Colon (tissue), 2 donors: ENCODE data around the gene IFITM2.
"Not testable (repeated sequence)": the region's sequence is repeated elsewhere in the genome, so short reads cannot be mapped to it uniquely, and the experiment has no call there.

Experiments used
- FAIRE-seq: peaks from 2 replicates; lab custom pipeline; 2012; peaks lifted over from hg19 to GRCh38; lab: Jason Lieb, UNC
- donor health status: control.
- donor health status: control.

IFITM2 gene

DNA sequence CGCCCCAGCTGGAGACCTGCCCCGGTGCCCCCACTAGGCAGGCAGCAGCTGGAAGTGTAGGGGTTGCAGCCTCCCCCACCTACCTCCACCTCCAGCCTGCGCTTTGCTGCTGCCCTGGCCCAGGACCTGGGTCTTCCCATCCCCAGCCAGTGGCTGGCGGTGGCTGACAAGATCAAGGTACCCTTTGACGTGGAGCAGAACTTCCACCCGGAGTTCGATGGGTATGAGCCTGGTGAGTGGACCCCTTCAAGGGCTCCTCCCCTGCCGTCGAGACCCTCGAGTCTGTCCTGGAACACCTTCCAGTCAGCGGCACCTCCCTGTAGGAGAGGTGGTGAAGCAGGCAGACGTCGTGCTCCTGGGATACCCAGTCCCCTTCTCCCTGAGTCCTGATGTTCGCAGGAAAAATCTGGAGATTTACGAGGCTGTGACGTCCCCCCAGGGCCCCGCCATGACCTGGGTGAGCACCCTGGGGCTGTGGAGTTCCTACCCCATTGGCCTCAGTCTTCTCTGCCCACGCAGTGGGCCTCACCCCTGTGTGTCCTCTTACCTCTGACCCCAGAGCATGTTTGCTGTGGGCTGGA is 14.3 kb upstream of the IFITM2 start:
- no peak for FAIRE-seq

DNA sequence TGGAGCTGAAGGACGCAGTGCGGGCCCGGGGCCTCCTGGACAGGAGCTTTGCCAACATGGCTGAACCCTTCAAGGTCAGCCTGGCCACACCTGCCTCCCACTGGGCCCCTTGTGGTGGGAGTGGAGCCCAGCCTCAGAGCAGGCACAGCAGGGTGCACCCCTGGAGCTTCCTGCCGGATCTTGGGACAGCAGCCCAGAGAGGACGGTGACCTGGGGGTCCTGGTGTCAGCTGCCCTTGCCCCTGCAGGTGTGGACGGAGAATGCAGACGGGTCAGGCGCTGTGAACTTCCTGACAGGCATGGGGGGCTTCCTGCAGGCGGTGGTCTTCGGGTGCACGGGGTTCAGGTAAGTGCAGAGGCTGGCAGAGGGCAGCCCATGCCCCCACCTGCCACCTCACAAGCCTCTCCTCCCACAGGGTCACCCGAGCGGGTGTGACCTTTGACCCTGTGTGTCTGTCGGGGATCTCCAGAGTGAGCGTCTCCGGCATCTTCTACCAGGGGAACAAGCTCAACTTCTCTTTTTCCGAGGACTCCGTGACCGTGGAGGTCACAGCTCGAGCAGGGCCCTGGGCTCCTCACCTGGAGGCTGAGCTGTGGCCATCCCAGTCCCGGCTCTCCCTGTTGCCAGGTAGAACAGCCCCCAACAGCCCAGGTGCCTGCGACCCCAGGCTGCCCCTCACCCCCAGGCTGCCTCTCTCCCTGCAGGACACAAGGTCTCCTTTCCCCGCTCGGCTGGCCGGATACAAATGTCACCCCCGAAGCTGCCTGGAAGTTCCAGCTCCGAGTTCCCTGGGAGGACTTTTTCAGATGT is 13.6 kb upstream of the IFITM2 start:
- FAIRE-seq, result no peak

DNA sequence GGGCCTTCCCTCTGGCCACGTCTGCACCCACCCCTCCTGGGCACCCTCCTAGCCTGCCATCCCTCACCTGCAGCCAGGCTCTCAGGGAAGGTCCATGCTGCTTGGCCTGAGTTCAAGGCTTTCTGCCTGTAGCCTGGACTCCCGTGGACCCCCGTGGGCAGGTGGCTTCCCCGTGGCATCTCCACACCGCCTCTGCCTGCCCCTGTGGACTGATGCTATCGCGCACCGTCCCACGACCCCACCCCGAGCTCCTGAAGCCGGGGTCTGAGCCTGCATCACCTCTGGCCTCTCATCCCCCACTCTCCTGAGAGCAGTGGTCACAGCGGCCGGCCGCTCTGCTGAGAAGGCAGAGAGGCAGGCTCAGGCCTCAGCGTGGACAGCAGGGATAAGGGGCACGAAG is 12.8 kb upstream of the IFITM2 start:
- FAIRE-seq, result no peak

DNA sequence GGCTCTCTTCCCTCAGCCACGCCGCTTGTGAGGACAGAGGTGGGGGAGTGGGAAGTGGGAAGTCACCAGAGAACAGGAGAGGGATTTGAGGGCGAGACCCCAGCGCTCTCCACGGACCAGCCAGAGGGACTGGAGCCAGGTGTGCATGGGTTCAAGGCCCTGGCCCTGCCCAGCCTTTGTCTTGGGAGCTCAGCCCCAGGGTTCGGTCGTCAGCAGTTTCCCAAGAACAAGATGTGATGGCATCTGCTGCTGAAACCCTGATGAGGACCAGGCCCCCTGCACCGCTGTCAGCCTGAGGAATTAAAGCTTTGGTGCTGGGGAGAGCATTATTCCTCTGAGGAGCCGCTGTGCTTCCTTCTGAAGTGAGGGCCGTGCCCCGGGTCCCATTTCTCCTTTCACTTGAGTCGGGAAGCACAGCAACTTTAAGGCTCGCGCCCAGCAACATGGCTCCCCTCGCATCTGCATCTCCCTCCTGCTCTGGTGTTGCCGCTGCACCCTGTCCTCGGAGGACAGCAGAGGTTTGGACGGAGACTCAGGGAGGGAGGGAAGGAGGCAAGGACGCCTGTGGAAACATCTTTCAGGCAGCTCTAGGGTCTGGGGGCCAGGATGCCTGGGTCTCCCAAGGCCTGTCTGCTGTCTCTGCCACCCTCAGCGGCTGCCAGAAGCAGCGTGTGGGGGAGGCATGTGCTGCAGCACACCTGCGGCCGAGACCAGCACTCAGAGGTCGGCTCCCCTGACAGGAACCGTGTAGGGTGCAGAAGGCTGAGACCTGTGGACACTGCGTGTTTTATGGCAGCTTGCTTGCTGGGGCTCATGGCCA is 12.1 kb upstream of the IFITM2 start:
- no peak for FAIRE-seq

DNA sequence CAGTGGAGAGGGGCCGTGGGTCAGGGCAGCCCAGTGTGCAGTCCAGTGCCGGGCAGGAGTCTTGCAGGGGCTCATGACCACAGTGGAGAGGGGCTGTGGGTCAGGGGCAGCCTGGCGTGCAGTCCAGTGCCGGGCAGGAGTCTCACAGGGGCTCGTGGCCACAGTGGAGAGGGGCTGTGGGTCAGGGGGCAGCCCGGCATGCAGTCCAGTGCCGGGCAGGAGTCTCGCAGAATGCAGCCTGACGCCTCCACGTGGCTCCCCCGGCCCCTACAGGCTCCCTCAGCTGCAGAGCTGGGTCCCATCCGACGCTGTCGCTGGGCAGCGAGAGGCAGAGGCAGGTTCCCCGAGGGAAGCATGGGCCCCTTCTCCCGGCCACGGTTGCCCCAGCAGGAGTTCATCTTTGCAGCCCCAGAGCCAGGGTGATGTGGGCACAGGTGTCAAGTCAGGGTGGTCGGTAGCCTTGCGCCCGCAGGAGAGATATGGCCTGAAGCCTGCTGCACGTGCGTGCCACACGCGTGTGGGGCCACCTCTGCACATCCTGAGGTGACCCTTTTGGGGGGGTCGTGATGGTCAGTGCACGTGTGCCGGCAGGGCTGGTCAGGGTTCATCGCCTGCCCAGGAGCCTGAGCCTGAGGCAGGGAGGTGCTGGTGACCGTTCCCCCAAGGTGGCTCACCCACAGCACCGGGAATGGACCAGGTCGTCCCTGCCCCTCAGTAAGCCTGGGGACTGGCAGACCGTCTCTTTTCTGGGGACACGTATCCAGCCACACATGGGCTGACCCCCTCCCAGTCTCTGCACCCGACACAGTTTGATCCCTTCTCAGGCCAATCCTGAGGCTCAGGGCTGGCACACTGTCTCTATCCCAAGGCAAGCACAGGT is 11.2 kb upstream of the IFITM2 start:
- no peak for FAIRE-seq

DNA sequence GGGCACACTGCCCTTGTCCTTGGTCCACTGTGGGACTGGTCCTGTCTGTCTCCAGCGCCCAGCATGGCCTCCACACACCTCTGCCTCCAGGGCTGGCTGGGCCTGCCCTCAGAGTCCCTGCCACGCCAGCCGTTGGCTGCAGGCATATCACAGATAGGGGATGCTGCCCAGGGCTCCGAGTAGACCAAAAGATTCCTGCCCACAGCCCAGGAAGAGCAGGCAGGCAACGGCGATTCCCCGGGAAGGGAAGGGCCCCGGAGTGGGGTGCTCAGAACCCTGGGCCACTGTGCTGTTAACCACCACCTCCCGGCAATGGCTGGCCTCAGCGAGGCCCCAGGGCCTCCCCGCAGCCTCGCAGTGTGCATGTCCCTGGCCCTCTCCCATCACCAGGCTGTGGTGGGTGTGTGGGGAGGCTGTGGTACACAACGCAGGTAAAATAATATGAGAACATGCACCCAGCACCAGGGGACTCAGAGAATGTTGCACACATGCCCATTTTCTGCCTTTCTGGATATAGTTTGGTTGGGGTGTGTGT is 10.5 kb upstream of the IFITM2 start:
- no peak for FAIRE-seq

DNA sequence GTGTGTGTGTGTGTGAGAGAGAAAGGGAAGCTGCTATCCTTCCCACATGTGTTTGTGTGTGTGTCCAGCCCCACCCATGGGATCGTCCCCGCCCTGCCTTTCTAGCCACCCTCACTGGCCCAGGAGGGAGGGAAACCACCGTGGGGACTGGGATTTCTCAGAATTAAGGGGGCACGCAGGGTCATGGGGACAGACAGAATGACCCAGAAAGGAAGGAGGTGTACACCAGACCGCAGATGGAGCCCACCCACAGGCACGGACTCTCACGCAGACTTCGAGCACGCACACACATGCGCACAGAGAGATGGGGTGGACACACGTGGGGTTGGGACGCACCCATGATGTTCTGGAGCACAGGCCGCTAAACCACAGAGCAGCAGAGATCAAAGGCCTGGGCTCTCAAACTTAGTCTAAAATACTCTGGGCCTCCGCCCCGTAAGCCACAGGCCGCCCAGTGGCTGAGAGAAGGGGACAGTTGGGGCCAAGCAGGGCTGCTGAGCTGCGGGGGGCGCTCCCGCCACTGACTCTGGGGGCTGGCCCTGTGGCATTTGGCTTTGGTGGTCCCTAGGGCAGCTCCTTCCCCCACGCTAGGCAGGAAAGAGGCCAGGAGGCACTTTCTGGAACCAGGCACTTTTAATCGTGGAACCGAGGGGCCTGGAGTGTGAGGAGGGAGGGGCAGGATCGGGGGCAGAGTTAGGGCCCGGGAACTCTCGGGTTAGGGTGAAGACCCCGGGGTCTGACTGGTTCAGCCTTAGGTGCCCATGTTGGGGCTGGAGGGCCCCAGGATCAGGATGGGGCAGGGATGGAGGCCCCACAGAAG is 9.8 kb upstream of the IFITM2 start:
- no peak for FAIRE-seq

DNA sequence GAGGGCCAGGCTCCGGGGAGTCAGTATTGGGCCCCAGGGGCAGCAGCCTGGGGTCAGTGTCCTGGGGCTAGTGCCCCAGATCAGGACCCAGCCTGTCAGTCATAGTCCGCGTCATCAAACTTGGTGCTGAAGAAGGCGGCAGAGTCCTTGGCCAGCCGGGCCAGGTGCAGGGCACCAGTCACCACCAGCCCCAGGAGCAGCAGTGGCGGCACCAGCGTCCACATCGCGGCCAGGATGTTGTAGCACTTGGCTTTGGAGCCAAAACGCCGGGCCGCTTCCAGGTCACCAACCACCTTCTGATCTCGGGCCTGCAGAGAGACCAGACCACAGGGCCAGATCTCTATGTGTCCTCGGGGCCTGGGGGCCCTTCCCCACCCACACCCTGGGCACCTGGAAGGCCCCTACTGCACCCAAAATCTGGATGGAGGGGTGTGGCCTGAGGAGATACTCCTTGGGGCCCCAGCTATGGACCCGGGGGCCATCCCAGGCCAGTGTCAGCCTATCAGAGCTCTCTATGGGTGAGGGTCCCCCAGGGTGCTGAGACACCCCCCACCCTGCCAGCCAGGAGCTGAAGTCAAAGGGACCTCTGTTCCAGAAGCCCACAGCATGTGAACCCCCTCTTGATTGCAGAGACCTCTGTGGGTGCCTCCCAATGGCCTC is 9.1 kb upstream of the IFITM2 start:
- FAIRE-seq, result no peak

DNA sequence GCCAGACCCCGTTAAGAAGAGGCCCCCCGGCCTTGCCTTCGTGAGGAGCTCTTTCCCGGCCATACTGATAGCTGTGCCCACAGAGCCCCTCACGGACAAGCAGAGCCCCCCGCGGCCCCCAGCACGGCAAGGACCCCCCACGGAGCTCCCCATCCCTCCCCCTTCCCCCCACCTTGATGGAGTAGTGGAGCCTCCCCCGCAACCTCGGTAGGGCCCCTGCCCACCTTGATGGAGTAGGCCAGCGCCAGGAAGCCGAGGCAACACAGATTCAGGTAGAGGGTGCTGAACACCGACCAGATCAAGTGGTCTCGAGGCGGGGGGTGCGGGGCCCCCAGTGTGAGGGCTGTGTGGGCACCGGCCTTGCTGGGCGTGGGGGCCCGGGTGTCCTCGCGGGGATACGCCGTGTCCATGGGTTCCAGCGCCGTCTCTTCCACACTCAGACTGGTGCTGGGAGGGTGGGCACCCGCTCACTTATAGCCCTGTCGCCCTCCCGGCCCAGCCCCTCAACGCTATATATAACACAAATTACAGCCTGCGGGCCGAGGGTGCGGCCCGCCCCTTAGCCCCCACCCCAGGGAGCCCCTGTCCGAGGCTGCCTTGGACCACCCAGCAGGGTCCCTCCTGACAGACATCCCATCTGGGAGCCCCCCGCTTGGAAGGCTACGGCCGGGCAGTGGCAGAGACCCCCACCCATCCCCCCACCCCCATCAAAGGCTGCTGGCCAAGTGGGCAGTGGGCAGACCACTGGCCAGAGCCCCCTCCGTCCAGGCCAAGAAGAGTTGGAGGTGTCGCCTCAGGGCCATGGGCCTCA is 8.3 kb upstream of the IFITM2 start, which contains the start of gene IFITM5:
IFITM5 (minus strand) TSS at position 446 of the 811 bp plus-strand sequence; CDS start at position 410, 36 bp downstream.
- FAIRE-seq, result no peak

DNA sequence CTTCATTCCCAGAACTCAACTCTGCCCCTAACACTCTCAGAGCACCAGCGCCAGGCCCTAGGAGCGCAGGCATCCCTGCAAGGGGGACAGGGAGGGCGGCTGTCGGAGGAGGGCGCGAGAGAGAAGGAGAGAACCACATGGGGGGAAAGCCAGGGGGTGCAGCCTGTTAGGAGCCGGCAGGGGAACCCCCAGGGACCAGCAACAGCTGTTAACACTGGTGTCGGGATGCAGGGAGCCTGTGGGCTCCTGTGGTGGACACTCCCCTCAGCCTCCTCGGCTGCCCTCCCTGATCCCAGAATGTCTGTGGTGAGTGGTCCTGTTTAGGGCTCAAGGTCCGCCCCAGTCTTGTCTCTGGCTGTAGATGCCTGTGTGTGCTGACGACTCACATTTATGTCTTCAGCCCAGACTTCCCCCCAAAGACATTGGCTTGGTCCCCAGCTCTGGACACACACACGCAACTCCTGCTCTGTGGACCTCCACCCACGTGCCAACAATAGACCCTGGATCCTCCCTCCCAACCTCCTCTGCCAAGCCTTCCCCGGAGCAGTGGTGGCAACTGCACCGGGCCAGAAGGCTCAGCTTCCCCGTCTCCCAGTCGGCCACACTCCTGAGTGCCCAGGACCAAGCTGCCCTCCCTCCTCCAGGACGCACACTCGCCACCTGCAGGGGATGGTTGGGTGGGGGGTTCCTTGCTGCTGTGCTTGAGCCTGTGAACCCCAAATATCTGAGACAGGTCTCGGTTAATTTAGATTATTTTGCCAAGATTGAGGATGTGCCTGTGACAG is 7.5 kb upstream of the IFITM2 start:
- no peak for FAIRE-seq

DNA sequence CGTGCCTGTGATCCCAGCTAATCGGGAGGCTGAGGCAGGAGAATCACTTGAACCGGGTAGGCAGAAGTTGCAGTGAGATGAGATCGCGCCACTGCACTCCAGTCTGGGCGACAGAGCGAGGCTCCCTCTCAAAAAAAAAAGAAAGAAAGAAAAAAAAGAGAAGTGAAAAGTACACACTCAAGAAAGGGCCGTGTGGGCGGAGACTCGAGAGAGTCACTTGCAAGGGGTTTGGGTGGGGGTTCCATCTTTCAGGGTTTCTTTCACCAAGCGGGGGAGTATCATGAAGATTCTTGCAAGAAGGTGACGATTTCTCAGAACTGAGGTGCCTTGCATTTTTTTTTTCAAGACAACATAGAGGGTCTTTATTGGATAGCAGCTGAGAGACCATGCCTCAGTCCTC is 4.3 kb upstream of the IFITM2 start:
- no peak for FAIRE-seq

DNA sequence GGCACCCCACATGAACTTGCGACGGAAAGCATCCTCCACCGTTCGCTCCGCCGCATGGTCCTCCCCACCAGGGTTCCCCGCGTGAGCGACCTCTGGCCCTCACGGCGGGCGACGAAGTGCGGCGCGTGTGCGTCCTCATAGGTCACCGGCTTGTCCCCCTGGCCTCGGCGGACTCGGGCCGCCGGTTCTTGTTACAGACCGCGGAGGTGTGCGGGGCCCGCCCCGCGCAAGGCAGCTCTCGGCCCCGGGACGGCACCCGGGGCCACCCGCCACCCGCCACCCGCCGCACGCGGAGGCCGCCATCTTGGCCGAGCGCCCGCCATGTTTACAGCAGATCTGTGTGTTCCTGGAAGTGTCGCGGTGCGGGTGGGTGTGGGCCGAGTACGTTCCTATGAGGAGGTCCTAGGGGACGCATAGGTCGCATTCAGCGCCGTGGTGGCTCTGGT is 3.5 kb upstream of the IFITM2 start:
- FAIRE-seq, result no peak

DNA sequence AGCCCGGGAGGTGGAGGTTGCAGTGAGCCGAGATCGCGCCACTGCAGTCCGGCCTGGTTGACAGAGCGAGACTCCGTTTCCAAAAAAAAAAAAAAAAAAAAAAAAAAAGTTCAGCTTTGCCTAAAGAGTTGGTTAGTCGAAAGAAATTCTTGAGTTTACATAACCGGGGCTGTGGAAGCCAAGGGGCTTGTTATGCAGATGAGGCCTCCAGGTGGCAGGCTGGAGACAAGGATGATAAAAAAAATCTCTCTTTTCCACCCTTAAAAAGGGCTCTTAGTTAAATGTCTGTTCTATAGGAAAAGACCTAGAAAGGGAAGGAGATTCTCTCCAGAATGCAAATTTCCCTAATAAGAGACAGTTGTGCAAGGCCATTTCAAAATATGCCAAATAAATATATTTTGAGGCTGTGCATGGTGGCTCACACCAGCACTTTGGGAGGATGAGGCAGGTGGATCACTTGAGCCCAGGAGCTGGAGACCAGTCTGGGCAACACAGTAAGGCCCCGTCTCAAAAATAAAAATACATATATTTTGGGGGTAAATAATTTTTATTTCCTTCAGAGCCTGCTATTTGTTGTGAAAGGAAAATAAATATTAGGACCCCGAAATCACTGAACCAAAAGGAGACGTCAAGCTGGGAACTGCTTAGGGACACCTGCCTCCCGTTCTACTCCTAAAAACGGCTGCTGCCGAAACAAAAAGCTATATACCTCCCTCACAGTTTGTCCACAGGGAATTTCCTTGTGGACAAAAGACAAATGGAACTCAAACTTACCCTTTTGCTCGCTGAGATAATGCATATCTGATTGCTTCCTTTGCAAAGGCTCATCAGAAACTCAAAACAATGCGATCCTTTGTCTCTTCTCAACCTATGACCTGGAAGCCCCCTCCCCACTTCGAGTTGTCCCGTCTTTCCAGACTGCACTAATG is 2.4 kb upstream of the IFITM2 start:
- FAIRE-seq, result no peak

DNA sequence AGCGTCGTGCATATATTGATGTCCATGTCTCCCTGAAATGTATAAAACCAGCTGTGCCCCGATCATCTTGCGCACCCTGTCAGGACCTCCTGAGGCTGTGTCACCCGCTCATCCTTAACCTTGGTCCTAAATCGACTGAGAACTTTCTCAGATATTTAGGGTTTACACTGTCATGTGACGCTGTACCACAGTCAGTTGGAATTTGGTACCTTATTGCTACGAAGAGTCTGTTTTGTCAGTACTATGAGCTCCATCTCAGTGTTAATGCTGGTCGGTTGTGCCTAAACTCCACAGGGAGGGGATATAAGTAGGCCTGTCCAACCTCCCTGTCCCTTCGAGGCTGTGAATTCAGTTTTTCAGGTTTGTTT is 1.8 kb upstream of the IFITM2 start:
- no peak for FAIRE-seq

DNA sequence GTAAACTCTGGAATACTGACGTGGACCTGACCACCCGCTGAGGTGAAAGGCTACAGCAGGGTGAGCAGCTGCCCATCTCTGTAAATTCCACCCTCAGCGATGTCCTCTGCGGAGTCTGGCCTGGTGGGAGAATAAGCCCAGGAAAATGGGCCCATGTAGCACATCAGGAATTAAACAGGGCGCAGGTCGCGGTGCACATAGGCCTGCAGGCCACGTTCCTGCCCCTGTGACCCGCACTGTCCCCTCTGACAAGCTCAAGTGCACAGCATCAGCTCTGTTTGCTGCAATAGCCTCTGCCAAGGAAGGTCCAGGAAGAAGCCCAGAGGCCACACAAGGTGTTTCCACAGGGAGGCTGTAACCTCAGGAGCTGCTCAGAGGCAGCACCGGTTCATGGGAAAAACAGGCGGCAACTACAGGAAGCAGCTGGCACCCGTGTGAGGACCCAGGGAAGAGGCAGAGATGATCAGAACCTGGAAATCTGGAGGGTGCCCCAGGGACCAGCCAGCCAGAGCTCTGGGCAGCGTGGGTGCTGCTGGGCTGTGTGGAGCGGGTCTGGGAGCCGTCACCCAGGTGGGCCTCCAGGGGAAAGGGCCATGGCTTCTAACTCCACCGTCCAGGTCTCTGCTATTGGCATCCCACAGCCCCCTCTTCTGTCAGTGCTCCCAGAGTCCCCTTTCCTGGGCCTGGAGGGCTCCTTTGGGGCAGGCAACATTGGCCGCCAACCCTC is 808 bp upstream of the IFITM2 start:
- FAIRE-seq, result no peak

DNA sequence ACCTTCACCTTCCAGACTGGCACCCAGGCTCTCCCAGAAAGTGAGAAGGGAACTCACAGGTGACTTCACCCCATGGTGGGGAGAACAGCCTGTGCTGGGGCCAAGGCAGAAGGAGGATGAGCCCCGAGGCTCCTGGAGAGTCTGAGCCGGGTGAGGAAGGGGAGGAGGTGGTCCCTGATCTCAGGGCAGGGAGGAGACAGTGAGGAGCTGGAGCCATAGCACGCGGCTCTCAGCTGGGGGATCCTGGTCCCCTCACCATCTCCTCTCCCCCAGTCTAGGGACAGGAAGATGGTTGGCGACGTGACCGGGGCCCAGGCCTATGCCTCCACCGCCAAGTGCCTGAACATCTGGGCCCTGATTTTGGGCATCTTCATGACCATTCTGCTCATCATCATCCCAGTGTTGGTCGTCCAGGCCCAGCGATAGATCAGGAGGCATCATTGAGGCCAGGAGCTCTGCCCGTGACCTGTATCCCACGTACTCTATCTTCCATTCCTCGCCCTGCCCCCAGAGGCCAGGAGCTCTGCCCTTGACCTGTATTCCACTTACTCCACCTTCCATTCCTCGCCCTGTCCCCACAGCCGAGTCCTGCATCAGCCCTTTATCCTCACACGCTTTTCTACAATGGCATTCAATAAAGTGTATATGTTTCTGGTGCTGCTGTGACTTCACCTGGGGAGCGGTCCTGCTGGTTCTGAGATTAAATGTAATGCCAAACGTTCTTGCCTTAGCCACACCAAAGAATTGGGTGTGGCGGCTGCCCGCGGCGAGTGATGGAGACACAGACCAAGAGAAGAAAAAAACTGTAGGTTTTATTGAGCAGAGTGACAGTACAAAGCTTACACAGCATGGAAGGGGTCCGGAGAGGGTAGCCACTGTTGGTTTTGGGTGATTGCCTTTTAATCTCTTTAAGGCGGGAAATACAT is 1.4 kb downstream of the IFITM2 start:
- FAIRE-seq, result not testable (repeated sequence)
